Esophagus muscularis mucosa (tissue), 4 donors: Measurements from ENCODE around the gene LAMA3. TPM values are rescaled to one million over a fixed set of nuclear protein-coding genes. Genes with fewer than 3 reads are reported as not detected.

Experiments used
- DNase-seq: peaks from one replicate; pipeline ENCODE4 v3.0.0-alpha.2; 2017; ENCODE audit errors: extremely low spot score
- H3K27ac ChIP-seq, 4 donors: fragments of 200-600 bp; sonication (generic); replicated peaks in 1 of 4; 1 replicate in 3 of 4; 2 replicates in 1 of 4; pipeline ENCODE4 v1.5.1; 2016 to 2019; ENCODE audit warnings: mild to moderate bottlenecking in 1 of 4
- H3K27me3 ChIP-seq, 4 donors: fragments of 200-600 bp; sonication (generic); one replicate each; pipeline versions ENCODE4 v1.5.1 to v1.6.0; 2016 to 2019
- H3K36me3 ChIP-seq, 4 donors: fragments of 200-600 bp; sonication (generic); one replicate each; pipeline ENCODE4 v1.5.1; 2016 to 2019
- H3K4me1 ChIP-seq, 4 donors: fragments of 200-600 bp; sonication (generic); one replicate each; pipeline ENCODE4 v1.5.1; 2016 to 2019
- H3K4me3 ChIP-seq, 4 donors: fragments of 200-600 bp; sonication (generic); 1 replicate in 2 of 4; 2 replicates in 2 of 4; pipeline ENCODE4 v1.5.1; 2016 to 2019; ENCODE audit warnings: mild to moderate bottlenecking in 4 of 4, moderate library complexity in 1 of 4
- H3K9me3 ChIP-seq, 4 donors: fragments of 200-600 bp; sonication (generic); 1 replicate in 3 of 4; 2 replicates in 1 of 4; pipeline ENCODE4 v1.5.1; 2016 to 2019
- CTCF ChIP-seq, 3 experiments: fragments of 200-600 bp in 2 of 3; fragments of 450-650 bp in 1 of 3; sonication (generic) in 2 of 3; IDR thresholded peaks; one replicate each; pipeline ENCODE4 v1.5.1; 2017 to 2019; ENCODE audit warnings: antibody characterized with exemption in 3 of 3, mild to moderate bottlenecking in 2 of 3, moderate library complexity in 1 of 3
- EP300 ChIP-seq: sonication (generic); formaldehyde crosslinking; IDR thresholded peaks from one replicate; pipeline ENCODE4 v1.6.1; 2017; ENCODE audit warnings: antibody characterized with exemption
- POLR2A ChIP-seq: fragments of 450-650 bp; IDR thresholded peaks from one replicate; pipeline ENCODE4 v1.6.1; 2017; ENCODE audit warnings: antibody characterized with exemption, moderate library complexity, mild to moderate bottlenecking, low read depth
- POLR2AphosphoS5 ChIP-seq, 2 donors: sonication (generic); formaldehyde crosslinking; IDR thresholded peaks; one replicate each; pipeline ENCODE4 v1.6.1; 2017; ENCODE audit warnings: antibody characterized with exemption in 2 of 2
- WGBS: methylation state at CpG from one replicate; pipeline ENCODE4 v1.1.5; 2018; 5-methylcytosine and 5-hydroxymethylcytosine counted together
- intact Hi-C: fragments of 100-400 bp; cut with DNase I; formaldehyde crosslinking; loops from one replicate; pipeline ENCODE4 v1.15.1; 2023
- total RNA-seq, 4 donors: library from RNA; depleted of rRNA; stranded (reverse); fragments of >200 nt; gene quantifications; one replicate each; pipeline versions ENCODE4 v1.1.0 to v1.2.1, GENCODE V29; 2016

The LAMA3 gene
- total RNA-seq, 4 donors from 2014 or later: 7.5 to 12.9 (median 11.7) TPM

- H3K36me3 ChIP-seq: no peaks in the 10 kb centered on the region
- no peak overlapping the region for H3K4me3 ChIP-seq
- H3K27me3 ChIP-seq: no peaks in the 10 kb centered on the region
- DNase-seq: no peak
- TF ChIP-seq CTCF (IDR thresholded peaks at IDR 0.05) (no peak), POLR2A (no peak), POLR2AphosphoS5 (IDR thresholded peaks at IDR 0.05) (no peak), EP300 (no peak)
- peaks cover 9 to 45% (median 31%) of the 10 kb centered on the region in 4 donors for H3K4me1 ChIP-seq
- intact Hi-C loops: no loop called here
- H3K27ac ChIP-seq: peak overlapping the region; percentile 61 to 76 (median 65)
- no peaks in the 10 kb centered on the region for H3K9me3 ChIP-seq
- WGBS: 97% methylated on average over 13 of the region's 13 CpGs
Observed at GRCh38 chr18:23995180-23995579, 305.9 kb downstream of the LAMA3 start.

GRCh38 chr18:23998018-23998417, 308.8 kb downstream of the LAMA3 start:
- DNase-seq: no peak

GRCh38 chr18:23998820-23999219, 309.6 kb downstream of the LAMA3 start:
- Histone ChIP-seq H3K9me3 (no peaks in the 10 kb centered on the region), H3K36me3 (no peaks in the 10 kb centered on the region), H3K27me3 (no peaks in the 10 kb centered on the region), H3K4me1 (peaks cover 9 to 28% (median 16%) of the 10 kb centered on the region in 4 donors), H3K4me3 (no peak overlapping the region), H3K27ac (peak overlapping the region in 1 of 4 donors; percentile 12)
- no peak for TF ChIP-seq POLR2A
- TF ChIP-seq EP300: no peak
- TF ChIP-seq CTCF (IDR thresholded peaks at IDR 0.05): no peak
- no peak for TF ChIP-seq POLR2AphosphoS5 (IDR thresholded peaks at IDR 0.05)
- DNase-seq: no peak
- intact Hi-C loops: no loop called here
- 42% methylated on average over 4 of the region's 4 CpGs for WGBS

More at GRCh38 chr18:23998018-23998417, 308.8 kb downstream of the LAMA3 start:
- TF ChIP-seq POLR2A (no peak), EP300 (no peak), POLR2AphosphoS5 (IDR thresholded peaks at IDR 0.05) (no peak), CTCF (IDR thresholded peaks at IDR 0.05) (no peak)
- Histone ChIP-seq H3K9me3 (no peaks in the 10 kb centered on the region), H3K4me1 (peaks cover 9 to 33% (median 19%) of the 10 kb centered on the region in 4 donors), H3K36me3 (no peaks in the 10 kb centered on the region), H3K27me3 (no peaks in the 10 kb centered on the region), H3K27ac (peak overlapping the region in 1 of 4 donors; percentile 5), H3K4me3 (no peak overlapping the region)
- intact Hi-C loops: no loop called here
- 82% methylated on average over 2 of the region's 2 CpGs for WGBS

GRCh38 chr18:24000613-24001490, 311.6 kb downstream of the LAMA3 start:
- Histone ChIP-seq H3K9me3 (no peaks in the 10 kb centered on the region), H3K27ac (no peak overlapping the region), H3K27me3 (no peaks in the 10 kb centered on the region), H3K36me3 (no peaks in the 10 kb centered on the region), H3K4me1 (peaks cover 0 to 15% (median 4%) of the 10 kb centered on the region in 4 donors), H3K4me3 (no peak overlapping the region)
- intact Hi-C loops: no loop called here
- no peak for DNase-seq
- TF ChIP-seq EP300 (no peak), POLR2A (no peak), POLR2AphosphoS5 (IDR thresholded peaks at IDR 0.05) (no peak), CTCF (IDR thresholded peaks at IDR 0.05) (no peak)
- WGBS: 85% methylated on average over 8 of the region's 8 CpGs
